NCI-H345 treated with DMSO at 0.1 percent for 48 hours (cell line): ENCODE results near the gene PRKACB.
"Not testable (repeated sequence)": the region's sequence is repeated elsewhere in the genome, so short reads cannot be mapped to it uniquely, and the experiment has no call there.

Experiments used
- DNase-seq: peaks from one replicate; lab custom pipeline; 2025; ENCODE audit not compliant: unreplicated experiment; lab: John Stamatoyannopoulos, UW

Gene PRKACB

DNA sequence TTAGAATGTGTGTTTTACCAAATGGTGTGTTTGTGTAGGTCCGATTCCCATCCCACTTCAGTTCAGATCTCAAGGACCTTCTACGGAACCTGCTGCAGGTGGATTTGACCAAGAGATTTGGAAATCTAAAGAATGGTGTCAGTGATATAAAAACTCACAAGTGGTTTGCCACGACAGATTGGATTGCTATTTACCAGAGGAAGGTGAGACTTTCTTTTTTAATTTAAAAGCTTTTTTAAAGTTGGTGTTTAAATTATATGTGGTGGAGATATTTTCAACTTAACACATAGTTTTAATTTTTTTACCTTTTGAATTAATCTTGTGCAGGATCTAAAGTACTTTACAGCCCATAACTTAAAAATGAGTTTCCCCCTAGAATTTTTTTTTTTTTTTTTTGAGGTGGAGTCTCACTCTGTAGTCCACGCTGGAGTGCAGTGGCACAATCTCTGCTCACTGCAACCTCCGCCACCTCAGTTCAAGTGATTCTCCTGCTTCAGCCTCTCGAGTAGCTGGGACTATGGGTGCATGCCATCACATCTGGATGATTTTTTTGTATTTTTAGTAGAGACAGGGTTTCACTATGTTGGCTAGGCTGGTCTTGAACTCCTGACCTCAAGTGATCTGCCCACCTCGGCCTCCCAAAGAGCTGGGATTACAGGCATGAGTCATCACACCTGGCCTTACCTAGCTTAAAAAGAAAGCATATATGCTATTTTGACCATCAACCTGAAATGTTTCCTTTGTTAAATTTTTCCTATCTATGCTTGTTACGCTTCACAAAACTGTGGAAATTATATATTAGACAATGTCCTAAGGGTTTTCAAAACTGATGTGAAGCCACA lies 70.3 kb downstream of the PRKACB start:
- no peak for DNase-seq

- no peak for DNase-seq
Observed at GRCh38 chr1:84217239-84217638, 73.2 kb downstream of the PRKACB start.

- DNase-seq, result no peak
Observed at GRCh38 chr1:84223751-84224432, 79.8 kb downstream of the PRKACB start.

DNA sequence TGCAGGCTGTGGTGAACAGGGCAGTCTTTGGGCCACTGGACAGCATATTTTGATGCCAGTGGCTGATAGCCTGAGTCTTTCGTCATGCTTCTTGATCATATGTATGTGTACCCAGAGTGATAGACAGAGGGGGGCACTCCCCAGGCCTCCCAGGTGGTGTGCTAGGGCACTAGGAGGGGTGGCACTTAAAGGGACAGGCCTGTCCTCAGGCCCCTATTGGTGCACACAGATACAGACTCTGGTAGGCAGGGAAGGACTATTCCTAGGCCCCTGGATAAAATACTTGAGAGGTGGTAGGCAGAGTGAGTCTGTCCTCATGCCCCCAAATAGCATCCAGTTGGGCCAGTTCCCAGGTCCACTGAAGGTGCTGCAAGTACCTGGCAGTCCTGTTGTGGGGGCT lies 80.8 kb downstream of the PRKACB start:
- no peak for DNase-seq

DNA sequence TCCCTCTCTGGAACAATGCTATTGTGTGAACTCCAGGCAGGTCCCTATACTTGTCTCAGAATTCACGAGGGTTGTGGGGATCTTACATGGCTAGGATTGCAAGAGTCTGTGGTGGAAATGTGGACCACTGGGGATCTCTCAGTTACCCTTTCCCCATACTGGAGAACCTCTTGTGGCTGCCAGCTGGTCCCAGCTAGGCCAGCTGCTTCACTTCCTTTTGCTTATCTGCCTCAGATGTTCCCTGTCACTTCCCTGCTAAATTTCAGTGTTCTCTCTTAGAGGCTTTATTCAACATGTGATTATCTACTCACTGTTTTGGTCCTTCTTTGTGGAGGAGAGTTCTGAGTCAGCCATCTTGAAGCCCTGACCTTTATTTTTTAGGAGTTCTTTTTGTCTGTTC lies 81.6 kb downstream of the PRKACB start:
- DNase-seq, result no peak

DNA sequence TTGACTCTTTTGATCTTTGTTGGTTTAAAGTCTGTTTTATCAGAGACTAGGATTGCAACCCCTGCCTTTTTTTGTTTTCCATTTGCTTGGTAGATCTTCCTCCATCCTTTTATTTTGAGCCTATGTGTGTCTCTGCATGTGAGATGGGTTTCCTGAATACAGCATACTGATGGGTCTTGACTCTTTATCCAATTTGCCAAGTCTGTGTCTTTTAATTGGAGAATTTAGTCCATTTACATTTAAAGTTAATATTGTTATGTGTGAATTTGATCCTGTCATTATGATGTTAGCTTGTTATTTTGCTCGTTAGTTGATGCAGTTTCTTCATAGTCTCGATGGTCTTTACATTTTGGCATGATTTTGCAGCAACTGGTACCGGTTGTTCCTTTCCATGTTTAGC lies 88.6 kb downstream of the PRKACB start:
- DNase-seq, result not testable (repeated sequence)

DNA sequence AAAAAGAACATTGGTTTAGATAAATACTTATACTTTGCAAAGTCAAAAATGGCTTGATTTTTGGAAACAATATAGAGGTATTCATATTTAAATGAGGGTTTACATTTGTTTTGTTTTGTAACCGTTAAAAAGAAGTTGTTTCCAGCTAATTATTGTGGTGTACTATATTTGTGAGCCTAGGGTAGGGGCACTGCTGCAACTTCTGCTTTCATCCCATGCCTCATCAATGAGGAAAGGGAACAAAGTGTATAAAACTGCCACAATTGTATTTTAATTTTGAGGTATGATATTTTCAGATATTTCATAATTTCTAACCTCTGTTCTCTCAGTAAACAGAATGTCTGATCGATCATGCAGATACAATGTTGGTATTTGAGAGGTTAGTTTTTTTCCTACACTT lies 92.2 kb downstream of the PRKACB start:
- DNase-seq, result no peak

DNA sequence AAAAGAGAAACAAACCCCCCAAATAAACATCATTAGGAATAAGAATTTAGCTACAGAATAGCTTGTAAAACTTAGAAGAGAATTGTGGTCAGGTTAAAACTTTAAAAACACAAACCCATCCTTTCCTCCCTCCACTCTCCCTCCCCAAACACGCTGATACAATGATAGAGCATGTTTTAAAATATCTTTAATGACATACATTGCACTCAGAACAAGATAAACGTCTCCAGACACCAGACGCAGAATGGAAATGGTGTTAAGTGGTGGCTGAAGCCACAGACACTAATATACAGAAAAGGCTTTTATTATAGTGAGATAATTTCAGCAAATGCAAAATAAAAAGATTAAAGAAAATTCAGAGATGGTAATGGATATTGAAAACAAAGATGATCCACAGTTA lies 98.6 kb downstream of the PRKACB start:
- DNase-seq, result no peak

DNA sequence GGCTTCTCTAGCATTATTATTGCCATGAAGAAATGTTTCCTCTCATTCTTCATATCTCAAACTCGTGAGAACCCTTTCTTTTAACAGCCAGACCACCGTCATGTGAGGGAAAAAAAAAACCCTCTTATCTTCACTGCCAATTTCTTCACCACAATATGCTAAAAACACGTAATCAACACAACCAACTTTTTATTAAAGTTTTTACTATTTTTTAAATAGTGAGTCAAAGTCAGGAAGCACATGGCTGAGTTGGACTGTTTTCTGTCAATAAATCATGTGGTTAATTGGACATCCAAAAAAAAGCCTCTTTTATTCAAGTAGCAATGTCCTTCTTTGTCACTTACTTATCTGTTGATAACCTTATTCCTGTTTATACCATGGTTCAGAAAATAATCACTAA lies 101.5 kb downstream of the PRKACB start:
- DNase-seq, result no peak

GRCh38 chr1:84246213-84246612 lies 102.1 kb downstream of the PRKACB start:
- no peak for DNase-seq

- no peak for DNase-seq
Observed at GRCh38 chr1:84247425-84248220, 103.6 kb downstream of the PRKACB start.

GRCh38 chr1:84250668-84251067 lies 106.6 kb downstream of the PRKACB start:
- no peak for DNase-seq

DNA sequence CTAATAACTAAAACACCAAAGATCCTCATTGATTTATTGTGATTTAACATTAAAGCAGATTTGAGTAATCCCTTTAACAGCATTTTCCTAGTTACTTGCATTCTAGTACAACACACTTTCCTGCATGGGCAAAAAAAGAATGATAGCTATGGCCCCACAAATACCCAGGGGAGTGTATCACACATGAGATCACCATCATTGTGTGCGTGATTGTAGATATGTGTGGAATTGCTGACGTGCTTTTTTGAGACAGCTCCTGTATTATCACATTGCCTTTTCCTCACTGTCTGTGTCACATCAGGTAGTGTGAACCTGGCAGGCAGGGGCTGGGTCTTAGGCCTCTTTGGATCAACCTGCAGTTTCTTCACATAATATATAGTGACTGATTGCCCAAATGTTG lies 109.0 kb downstream of the PRKACB start:
- DNase-seq, result no peak

GRCh38 chr1:84253891-84254290 lies 109.8 kb downstream of the PRKACB start:
- no peak for DNase-seq

DNA sequence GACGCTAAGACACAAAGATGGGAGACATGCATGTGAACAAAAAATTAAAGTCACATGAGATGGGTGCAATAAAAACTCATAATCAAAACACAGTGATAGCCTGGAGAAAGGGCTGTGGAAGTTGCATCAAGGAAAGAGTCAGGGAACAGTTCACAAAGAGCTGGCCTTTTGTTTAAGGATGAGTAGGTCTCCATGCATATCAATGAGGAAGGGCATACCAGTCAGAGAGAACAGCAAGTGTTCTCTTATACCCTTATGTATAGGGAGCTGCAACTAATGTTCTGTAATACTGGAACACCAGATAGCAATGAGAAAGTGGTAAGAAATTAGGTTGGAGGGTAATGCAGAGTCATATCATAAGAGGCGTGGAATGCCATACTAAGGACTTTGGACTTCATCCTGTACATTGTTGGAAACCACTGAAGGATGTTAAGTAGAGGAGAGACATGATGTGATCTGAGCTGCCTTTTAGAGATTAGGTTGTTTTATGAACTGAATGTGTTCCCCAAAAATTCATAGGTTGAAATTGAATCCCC lies 110.7 kb downstream of the PRKACB start:
- no peak for DNase-seq

- no peak for DNase-seq
Observed at GRCh38 chr1:84255582-84255981, 111.5 kb downstream of the PRKACB start.

DNA sequence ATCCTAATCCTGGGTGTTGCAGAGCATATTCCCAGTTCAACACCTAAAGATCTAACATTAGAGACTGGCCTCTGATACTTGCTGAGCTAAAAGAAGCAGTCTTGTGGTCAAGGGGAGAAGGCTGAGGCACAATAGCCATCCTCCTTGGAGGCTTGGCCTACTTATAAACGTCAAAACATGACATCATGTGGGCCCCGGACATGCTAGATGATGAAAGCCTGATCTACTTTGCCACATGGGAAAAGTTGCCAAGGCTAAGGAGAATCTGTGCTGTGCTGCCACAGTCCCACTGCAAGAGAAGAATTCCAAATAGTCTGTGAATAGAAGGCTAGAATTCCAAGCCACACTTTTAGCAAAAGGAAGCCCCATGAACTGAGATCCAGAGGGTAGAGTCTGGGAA lies 113.5 kb downstream of the PRKACB start:
- no peak for DNase-seq

DNA sequence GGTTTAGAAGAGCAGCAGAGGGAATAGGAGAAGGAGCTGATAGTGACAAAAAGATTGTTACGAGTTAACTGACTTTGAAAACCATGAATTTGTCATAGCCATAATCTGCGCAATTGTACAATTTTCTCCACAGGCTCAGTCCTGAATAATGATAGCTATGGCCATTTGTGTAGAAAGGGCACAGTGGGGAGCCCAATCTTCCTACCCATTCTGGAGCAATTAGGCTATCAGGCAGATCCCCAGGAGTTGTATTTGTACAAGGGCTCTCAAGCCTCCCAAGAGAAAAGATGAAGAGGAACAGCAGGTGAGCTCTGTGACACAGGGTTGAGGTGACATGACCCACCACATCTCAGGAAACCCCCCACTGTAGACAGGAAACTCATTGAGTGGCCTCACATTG lies 115.3 kb downstream of the PRKACB start:
- peak; percentile 53 for DNase-seq

DNA sequence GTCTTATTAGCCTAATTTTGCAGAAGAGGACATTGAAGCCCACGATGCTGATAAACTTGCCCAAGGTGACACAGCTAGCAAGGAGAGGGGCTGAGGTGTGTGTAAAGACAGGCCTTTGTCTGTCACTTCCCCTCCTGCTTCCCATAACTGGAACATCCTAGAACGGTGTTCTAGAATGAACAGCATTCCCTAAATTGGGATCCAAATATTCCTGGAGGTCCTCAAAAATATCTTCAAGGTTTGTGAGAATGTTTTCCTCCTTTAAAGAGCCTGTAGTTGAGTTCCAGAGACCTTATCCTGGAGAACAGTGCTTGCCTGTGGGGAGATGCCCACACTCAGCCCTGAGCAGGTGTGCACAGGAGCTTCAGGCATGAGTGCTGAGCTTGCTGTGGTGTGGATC lies 115.9 kb downstream of the PRKACB start:
- no peak for DNase-seq

DNA sequence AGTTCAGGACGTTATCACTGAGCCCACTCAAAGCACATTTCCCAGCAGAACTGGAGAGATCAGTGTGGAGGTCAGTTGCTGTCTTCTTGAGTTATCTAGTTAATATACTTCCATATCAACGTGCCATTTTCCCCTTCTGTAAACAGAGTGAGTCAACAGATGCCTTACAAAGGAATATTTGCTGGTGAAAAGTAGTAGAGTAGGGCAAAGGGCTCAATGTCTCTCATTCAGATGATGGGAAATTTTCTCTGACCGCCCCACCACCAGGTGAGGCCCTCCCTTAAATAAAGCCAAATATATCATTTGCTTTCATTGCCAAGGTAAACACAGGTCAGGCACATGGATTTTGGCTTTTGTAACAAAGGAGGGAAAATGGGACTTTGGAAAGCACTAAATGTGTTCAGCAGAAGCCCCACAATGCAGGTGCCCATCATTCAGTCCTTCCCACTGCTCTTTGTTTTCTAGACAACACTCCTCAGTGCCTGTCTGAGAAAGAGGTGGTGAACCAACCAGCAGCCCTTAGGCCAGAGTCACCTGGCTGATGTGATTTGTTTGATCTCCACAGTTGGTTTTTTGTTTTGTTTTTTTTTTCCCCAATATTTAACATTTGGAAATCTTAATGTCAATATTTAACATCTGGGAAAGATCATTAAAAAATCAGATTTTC lies 116.9 kb downstream of the PRKACB start:
- DNase-seq, result peak; percentile 65

DNA sequence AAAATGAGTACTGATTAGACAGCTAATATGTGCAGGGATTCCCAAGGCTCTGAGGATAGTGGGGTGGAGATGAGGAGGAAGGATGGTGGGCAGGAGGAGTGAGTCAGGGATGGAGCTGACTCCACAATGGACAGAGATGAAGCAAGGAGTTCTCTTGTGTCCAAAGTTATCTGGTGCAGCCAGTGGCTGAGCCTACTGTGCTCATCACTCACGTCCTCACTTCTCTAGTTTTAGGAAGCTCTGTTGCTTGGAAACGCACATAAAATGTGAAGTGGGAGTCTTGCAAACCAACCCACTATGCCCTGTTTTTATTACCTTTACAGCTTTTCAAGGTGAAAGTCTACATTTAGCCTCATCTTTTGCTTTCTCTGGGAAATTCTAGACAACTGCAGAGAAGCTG lies 120.9 kb downstream of the PRKACB start:
- DNase-seq, result no peak
